GM12874 (cell line): ENCODE data around the gene MYNN.

ENCODE experiments used
- CTCF ChIP-seq: IDR thresholded peaks from 2 replicates; pipeline ENCODE4 v1.5.1; 2011; ENCODE audit warnings: low read depth, mild to moderate bottlenecking, control low read depth, low read length, moderate library complexity; ENCODE audit not compliant: insufficient read depth

The MYNN gene

GRCh38 chr3:169822091-169822490 lies 48.9 kb downstream of the MYNN start:
- TF ChIP-seq CTCF = no peak

DNA sequence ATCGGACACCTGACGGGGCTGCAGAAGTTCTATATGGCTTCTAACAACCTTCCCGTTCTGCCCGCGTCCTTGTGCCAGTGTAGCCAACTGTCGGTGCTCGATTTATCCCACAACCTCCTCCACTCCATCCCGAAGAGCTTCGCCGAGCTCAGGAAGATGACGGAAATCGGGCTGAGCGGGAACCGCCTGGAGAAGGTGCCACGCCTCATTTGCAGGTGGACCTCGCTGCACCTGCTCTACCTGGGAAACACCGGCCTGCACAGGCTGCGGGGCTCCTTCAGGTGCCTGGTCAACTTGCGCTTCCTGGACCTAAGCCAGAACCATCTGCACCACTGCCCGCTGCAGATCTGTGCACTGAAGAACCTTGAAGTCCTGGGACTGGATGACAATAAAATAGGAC lies 49.3 kb downstream of the MYNN start:
- TF ChIP-seq CTCF = no peak

DNA sequence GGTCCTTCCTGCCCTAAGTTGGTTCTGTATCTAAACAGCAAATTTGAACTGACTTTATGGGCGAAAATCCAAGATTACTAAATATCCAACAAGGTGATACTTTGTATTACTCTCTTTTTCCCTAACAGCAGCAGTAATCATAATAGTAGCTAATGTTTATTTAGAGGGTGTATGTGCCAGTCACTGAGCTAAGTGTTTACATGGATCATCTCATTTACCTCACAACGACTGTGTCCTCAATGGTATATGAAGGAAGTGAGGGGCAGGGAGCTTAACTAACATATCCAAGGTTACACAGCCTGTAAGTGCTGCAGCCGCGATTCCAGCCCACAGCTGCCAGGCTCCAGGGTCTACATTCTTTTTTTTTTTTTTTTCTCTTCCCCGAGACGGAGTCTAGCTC lies 49.8 kb downstream of the MYNN start:
- TF ChIP-seq CTCF = no peak

- TF ChIP-seq CTCF = no peak
Measured at GRCh38 chr3:169825316-169825715, 52.1 kb downstream of the MYNN start.

DNA sequence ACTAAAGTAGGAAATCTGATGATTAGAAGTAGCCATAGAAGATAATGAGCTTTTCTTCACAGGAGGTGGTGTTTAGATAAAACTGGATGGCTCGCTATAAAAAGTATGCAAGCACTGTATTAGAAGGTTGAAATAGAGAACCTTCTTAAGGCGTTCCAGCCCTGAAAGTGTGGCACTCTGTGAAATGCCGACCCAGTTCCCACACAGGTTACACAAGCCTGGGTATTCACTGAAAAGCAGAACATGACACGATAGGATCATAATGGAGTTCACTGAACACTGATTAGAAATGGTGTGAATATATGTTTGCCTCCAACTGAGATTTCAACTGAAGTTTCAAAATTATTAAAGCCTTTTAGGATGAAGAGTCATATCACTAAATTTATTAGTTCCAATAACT lies 54.5 kb downstream of the MYNN start:
- TF ChIP-seq CTCF = no peak

DNA sequence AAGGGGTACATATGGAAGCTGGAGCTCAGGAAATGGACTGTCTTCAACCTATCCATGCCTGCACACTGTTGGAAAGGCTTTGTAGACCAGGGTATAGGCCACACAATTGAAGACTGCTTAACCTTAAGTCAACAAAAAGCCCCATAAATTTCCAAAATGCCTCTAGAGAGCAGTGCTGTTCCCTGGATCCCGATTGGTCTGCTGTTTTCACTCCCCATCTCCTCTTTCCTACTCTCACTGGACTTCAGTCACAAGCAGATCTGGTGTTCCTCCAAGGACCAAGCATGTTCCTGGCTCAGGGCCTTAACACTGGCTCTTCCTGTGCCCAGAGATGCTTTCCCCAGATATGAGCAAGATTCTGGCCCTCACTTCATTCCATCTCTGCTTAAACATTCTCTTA lies 62.3 kb downstream of the MYNN start:
- TF ChIP-seq CTCF = no peak

DNA sequence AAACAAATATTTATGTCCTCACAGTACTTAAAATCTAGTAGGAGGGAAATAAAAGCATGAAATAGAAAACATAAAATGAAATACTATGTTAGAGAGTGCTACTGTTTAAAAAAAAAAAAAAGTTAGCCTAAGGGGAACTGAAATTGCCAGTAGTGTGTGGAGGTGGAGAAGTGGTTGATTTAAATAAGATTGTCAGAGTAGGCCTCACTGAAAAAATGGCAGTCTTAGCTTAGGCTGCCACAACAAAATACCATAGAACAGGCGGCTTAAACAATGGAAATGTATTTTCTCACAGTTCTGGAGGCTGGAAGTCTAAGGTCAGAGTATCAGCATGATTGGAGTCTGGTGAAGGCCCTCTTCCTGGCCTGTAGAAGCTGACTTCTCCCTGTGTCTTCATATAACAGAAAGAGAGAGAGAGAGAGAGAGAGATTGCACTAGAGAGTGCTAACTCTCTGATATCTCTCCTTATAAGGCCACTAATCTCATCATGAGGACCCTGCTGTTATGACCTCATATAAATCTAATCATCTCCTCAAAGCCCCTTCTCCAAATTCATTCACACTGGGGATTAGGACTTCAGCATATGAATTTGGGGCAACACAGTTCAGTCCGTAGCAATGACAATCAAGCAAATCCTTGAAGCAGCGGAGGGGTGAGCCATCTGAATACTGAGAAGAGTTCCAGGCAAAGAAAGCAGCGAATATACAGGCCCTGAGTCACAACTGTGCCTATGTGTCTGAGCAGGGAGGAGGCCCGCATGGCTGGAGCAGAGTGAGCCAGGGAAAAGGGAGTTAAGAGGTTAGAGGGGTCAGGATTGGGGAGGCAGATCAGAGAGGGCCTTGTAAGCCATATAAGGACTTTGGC lies 63.1 kb downstream of the MYNN start:
- TF ChIP-seq CTCF = no peak
